H1 (cell line): ENCODE data around the gene PPFIA2. TPM values are rescaled to one million over a fixed set of nuclear protein-coding genes. Genes with fewer than 3 reads are reported as not detected.

Experiments used
- CTCF ChIA-PET: fragments of 300-600 bp; sonication (Branson Sonifier 250); formaldehyde crosslinking; loops from one replicate; lab custom pipeline; 2021; ENCODE audit not compliant: partially characterized antibody; lab: Charles Lee
- POLR2A ChIA-PET: fragments of 300-600 bp; sonication (Branson Sonifier 250); formaldehyde crosslinking; loops from one replicate; lab custom pipeline; 2021; ENCODE audit warnings: inconsistent platforms; ENCODE audit not compliant: partially characterized antibody; lab: Charles Lee
- DNase-seq, 2 experiments: peaks; one replicate each; pipeline versions ENCODE4 v3.0.0 to v3.0.0-alpha.2; 2010 to 2022; ENCODE audit warnings: low spot score in 2 of 2, low read depth in 1 of 2, mixed read lengths in 1 of 2
- FAIRE-seq: peaks from 2 replicates; lab custom pipeline; 2011; peaks lifted over from hg19 to GRCh38; lab: Jason Lieb, UNC
- H2AFZ ChIP-seq: 2 replicates; pipeline ENCODE4 v1.8.1; 2012; ENCODE audit warnings: low read length, inconsistent platforms
- H2AK5ac ChIP-seq: 2 replicates; pipeline ENCODE4 v1.6.1; 2013; ENCODE audit warnings: low read depth, low read length
- H2BK120ac ChIP-seq: replicated peaks from 2 replicates; pipeline ENCODE3; 2013; ENCODE audit warnings: low read depth, low read length, inconsistent platforms
- H2BK12ac ChIP-seq: 2 replicates; pipeline ENCODE4 v1.6.1; 2013; ENCODE audit warnings: low read depth, low read length
- H2BK15ac ChIP-seq: 2 replicates; pipeline ENCODE4 v1.6.1; 2013; ENCODE audit warnings: low read length
- H2BK20ac ChIP-seq: 2 replicates; pipeline ENCODE4 v1.6.1; 2013; ENCODE audit warnings: low read length
- H2BK5ac ChIP-seq: 2 replicates; pipeline ENCODE4 v1.6.1; 2013; ENCODE audit warnings: low read depth, low read length
- H3K14ac ChIP-seq: 2 replicates; pipeline ENCODE4 v1.6.1; 2013; ENCODE audit warnings: inconsistent platforms; ENCODE audit not compliant: insufficient read length
- H3K18ac ChIP-seq: 2 replicates; pipeline ENCODE4 v1.6.1; 2013; ENCODE audit warnings: low read length; ENCODE audit errors: extremely low read depth
- H3K23ac ChIP-seq: 2 replicates; pipeline ENCODE4 v1.6.1; 2013; ENCODE audit warnings: inconsistent platforms; ENCODE audit not compliant: insufficient read length
- H3K23me2 ChIP-seq: 2 replicates; pipeline ENCODE4 v1.6.1; 2013; ENCODE audit warnings: low read depth, low read length
- H3K27ac ChIP-seq: 2 replicates; pipeline ENCODE4 v1.6.1; 2011; ENCODE audit warnings: low read depth, low read length, inconsistent platforms
- H3K27me3 ChIP-seq, 4 experiments: replicated peaks in 1 of 4; 1 replicate in 1 of 4; 2 replicates in 3 of 4; pipeline versions ENCODE4 v1.6.1 to v1.8.1; 2011 to 2013; ENCODE audit warnings: low read length in 3 of 4, mild to moderate bottlenecking in 3 of 4, inconsistent platforms in 2 of 4, mixed read lengths in 2 of 4, moderate library complexity in 1 of 4; ENCODE audit not compliant: control insufficient read depth in 3 of 4, insufficient read depth in 3 of 4; ENCODE audit errors: extremely low read depth in 1 of 4
- H3K36me3 ChIP-seq, 4 experiments: 2 replicates each; pipeline versions ENCODE4 v1.6.1 to v1.8.1; 2011 to 2013; ENCODE audit warnings: mild to moderate bottlenecking in 4 of 4, low read length in 3 of 4, moderate library complexity in 2 of 4, control low read depth in 1 of 4, inconsistent platforms in 1 of 4; ENCODE audit not compliant: insufficient read depth in 4 of 4, control insufficient read depth in 2 of 4
- H3K4ac ChIP-seq: replicated peaks from 2 replicates; pipeline ENCODE3; 2013; ENCODE audit warnings: low read length, low read depth, mixed read lengths, inconsistent platforms; ENCODE audit not compliant: insufficient read length
- H3K4me1 ChIP-seq, 4 experiments: replicated peaks in 1 of 4; 1 replicate in 1 of 4; 2 replicates in 3 of 4; pipeline versions ENCODE4 v1.6.1 to v1.8.1; 2011 to 2013; ENCODE audit warnings: low read length in 3 of 4, inconsistent platforms in 2 of 4, mixed read lengths in 1 of 4; ENCODE audit not compliant: insufficient read depth in 4 of 4, control insufficient read depth in 3 of 4
- H3K4me2 ChIP-seq, 2 experiments: 2 replicates each; pipeline versions ENCODE4 v1.6.1 to v1.8.1; 2011 to 2013; ENCODE audit warnings: low read depth in 2 of 2, low read length in 2 of 2, control low read depth in 1 of 2, inconsistent platforms in 1 of 2, mild to moderate bottlenecking in 1 of 2; ENCODE audit not compliant: insufficient read depth in 1 of 2
- H3K4me3 ChIP-seq, 4 experiments: fragments of 200-600, 300-600 bp in 1 of 4; sonication (generic), shearing (Covaris generic), sonication (Bioruptor Twin) in 1 of 4; 2 replicates each; pipeline versions ENCODE4 v1.5.1 to v1.8.1; 2011 to 2016; ENCODE audit warnings: low read length in 4 of 4, low read depth in 3 of 4, control low read depth in 2 of 4, inconsistent platforms in 2 of 4, mild to moderate bottlenecking in 2 of 4, mixed read lengths in 1 of 4, moderate library complexity in 1 of 4; ENCODE audit not compliant: insufficient read depth in 2 of 4; ENCODE audit errors: extremely low read depth in 1 of 4
- H3K56ac ChIP-seq: replicated peaks from 2 replicates; pipeline ENCODE3; 2013; ENCODE audit warnings: low read depth, mild to moderate bottlenecking, mixed read lengths, low read length, inconsistent platforms; ENCODE audit not compliant: insufficient read length
- H3K79me1 ChIP-seq: 2 replicates; pipeline ENCODE4 v1.6.1; 2013; ENCODE audit warnings: low read depth, low read length, control low read depth
- H3K79me2 ChIP-seq, 2 experiments: 2 replicates each; pipeline versions ENCODE4 v1.6.1 to v1.8.1; 2012 to 2013; ENCODE audit warnings: low read length in 2 of 2, mild to moderate bottlenecking in 2 of 2, inconsistent platforms in 1 of 2; ENCODE audit not compliant: insufficient read depth in 2 of 2, control insufficient read depth in 1 of 2
- H3K9ac ChIP-seq, 4 experiments: replicated peaks in 1 of 4; 1 replicate in 1 of 4; 2 replicates in 3 of 4; pipeline versions ENCODE4 v1.6.1 to v1.8.1; 2011 to 2013; ENCODE audit warnings: low read depth in 3 of 4, low read length in 3 of 4, control low read depth in 2 of 4, mild to moderate bottlenecking in 2 of 4, moderate library complexity in 2 of 4, inconsistent platforms in 1 of 4; ENCODE audit errors: extremely low read depth in 1 of 4
- H3K9me3 ChIP-seq, 2 experiments: 2 replicates each; pipeline versions ENCODE4 v1.6.1 to v1.8.1; 2012 to 2013; ENCODE audit warnings: mild to moderate bottlenecking in 2 of 2, moderate library complexity in 2 of 2, control low read depth in 1 of 2, inconsistent platforms in 1 of 2, low read depth in 1 of 2, low read length in 1 of 2, mixed read lengths in 1 of 2; ENCODE audit not compliant: insufficient read depth in 2 of 2
- H4K20me1 ChIP-seq, 2 experiments: replicated peaks in 1 of 2; 2 replicates each; pipeline versions ENCODE3 to v1.8.1; 2011 to 2013; ENCODE audit warnings: inconsistent platforms in 2 of 2, low read length in 2 of 2, mild to moderate bottlenecking in 1 of 2; ENCODE audit not compliant: insufficient read depth in 2 of 2, control insufficient read depth in 1 of 2
- H4K5ac ChIP-seq: 2 replicates; pipeline ENCODE4 v1.6.1; 2013; ENCODE audit warnings: low read length, low read depth, mixed read lengths, inconsistent platforms; ENCODE audit not compliant: insufficient read length
- H4K8ac ChIP-seq: 2 replicates; pipeline ENCODE4 v1.8.0; 2013; ENCODE audit warnings: mild to moderate bottlenecking, moderate library complexity, low read length, inconsistent platforms; ENCODE audit not compliant: insufficient read depth; ENCODE audit errors: extremely low read depth
- H4K91ac ChIP-seq: replicated peaks from 2 replicates; pipeline ENCODE3; 2013; ENCODE audit warnings: low read length, mixed read lengths, inconsistent platforms; ENCODE audit not compliant: insufficient read length
- CHD2 ChIP-seq: IDR thresholded peaks from 2 replicates; pipeline ENCODE4 v1.6.1; 2012; ENCODE audit warnings: low read length, improper control_type of control experiment
- KDM1A ChIP-seq: fragments of 200-600, 300-600 bp; sonication (generic); IDR thresholded peaks from 2 replicates; pipeline ENCODE4 v1.7.1; 2016; ENCODE audit warnings: mild to moderate bottlenecking, low read length, borderline replicate concordance
- TBP ChIP-seq: IDR thresholded peaks from 2 replicates; pipeline ENCODE4 v1.6.1; 2011; ENCODE audit warnings: low read depth, low read length, improper control_type of control experiment
- WGBS, 2 experiments: shearing (Covaris generic) in 1 of 2; methylation state at CpG; one replicate each; pipeline versions ENCODE4 v1.1.6 to v1.1.7; 2013 to 2015; ENCODE audit warnings: low lambda C conversion rate in 2 of 2, mixed read lengths in 2 of 2, inconsistent platforms in 1 of 2, low coverage in 1 of 2, missing lambda C conversion rate in 1 of 2; ENCODE audit not compliant: insufficient replicate concordance in 2 of 2, insufficient coverage in 1 of 2, insufficient read length in 1 of 2; ENCODE audit errors: extremely low coverage in 1 of 2, missing lambda C conversion rate in 1 of 2; 5-methylcytosine and 5-hydroxymethylcytosine counted together
- polyA plus RNA-seq, 7 experiments: library from polyadenylated mRNA; depleted of rRNA in 3 of 7; stranded (reverse) in 5 of 7; unstranded in 2 of 7; fragments of >200 nt in 5 of 7; fragments of 200-250 nt in 2 of 7; gene quantifications; 1 replicate in 5 of 7; 2 replicates in 1 of 7; 4 replicates in 1 of 7; pipeline versions ENCODE4 v1.2.1 to v1.2.3, GENCODE V29; 2011 to 2013; ENCODE audit warnings: missing spikeins in 2 of 7, mixed read lengths in 2 of 7
- total RNA-seq: library from RNA; stranded (reverse); fragmentation: NEBNext Ultra II Directional; extraction: Animal tissue kit (Norgen Biotek cat#: 25700); gene quantifications from 2 replicates; pipeline ENCODE4 v1.2.1, GENCODE V29; 2021

PPFIA2 gene
- total and polyA plus RNA-seq, 2 of the 8 experiments (the other 6 are each of a cell fraction or from before 2014, with no cell fraction given): 1.2 to 1.8 TPM

DNA sequence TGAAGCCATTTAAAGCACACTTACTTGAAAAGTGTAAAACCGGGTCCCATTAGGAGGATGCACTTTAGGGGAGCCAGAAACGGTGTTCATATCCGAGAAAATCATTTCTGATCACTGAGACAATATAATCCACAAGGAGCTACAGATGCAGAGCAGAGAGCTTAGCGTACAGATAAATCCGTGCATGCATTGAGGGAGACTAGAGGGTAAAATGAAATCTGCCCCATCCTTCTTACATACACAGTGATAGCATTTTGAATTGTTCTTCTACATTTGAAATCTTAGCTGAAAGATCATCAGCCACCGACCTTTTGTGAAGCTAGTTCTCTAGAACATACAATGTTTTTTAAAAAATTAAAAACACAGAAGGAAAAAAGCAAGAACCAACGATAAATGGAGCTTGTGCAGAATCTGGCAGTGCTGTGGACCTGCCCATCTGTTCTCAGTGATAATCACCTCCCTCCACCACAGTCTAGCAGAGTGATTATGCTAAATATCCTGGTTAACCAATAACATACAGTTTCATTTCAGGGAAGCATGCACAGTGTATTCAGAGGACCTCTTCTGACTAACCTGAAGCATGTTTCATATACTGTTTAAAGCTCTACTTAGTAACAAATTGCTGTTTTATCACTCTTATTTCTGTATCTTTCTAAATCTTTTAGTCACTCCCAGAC lies 161.1 kb downstream of the PPFIA2 start:
- H2BK12ac ChIP-seq: no peak overlapping the region
- no peaks in the 10 kb centered on the region for H3K79me2 ChIP-seq
- CTCF ChIA-PET: interaction anchor here (1.1 to 1.2 kb wide), 2 partner anchors 12 to 13 kb away, joined by 3 to 4 read pairs; no protein-coding TSS in a partner anchor
- no peak overlapping the region for H2AK5ac ChIP-seq
- H2BK5ac ChIP-seq: no peak overlapping the region
- H4K91ac ChIP-seq: no peak overlapping the region
- DNase-seq (no peak), FAIRE-seq (no peak)
- H3K4me3 ChIP-seq: no peak overlapping the region
- H3K79me1 ChIP-seq: no peaks in the 10 kb centered on the region
- TF ChIP-seq CHD2 (no peak), KDM1A (no peak), TBP (no peak)
- no peak overlapping the region for H2AFZ ChIP-seq
- POLR2A ChIA-PET: no interaction called here
- no peaks in the 10 kb centered on the region for H3K27me3 ChIP-seq
- no peak overlapping the region for H3K4me2 ChIP-seq
- no peak overlapping the region for H2BK120ac ChIP-seq
- no peak overlapping the region for H3K23ac ChIP-seq
- H3K18ac ChIP-seq: no peak overlapping the region
- no peak overlapping the region for H4K5ac ChIP-seq
- no peak overlapping the region for H3K56ac ChIP-seq
- H3K9ac ChIP-seq: no peak overlapping the region
- H3K9me3 ChIP-seq: no peaks in the 10 kb centered on the region
- WGBS, 2 experiments: 88% methylated on average over 7 of the region's 7 CpGs; no CpG with 5 or more reads in 1 of the 2 experiments
- no peaks in the 10 kb centered on the region for H4K20me1 ChIP-seq
- no peaks in the 10 kb centered on the region for H3K36me3 ChIP-seq
- no peaks in the 10 kb centered on the region for H3K4me1 ChIP-seq
- no peak overlapping the region for H2BK20ac ChIP-seq
- no peak overlapping the region for H3K4ac ChIP-seq
- no peak overlapping the region for H4K8ac ChIP-seq
- no peaks in the 10 kb centered on the region for H3K23me2 ChIP-seq
- no peak overlapping the region for H2BK15ac ChIP-seq
- no peak overlapping the region for H3K27ac ChIP-seq
- H3K14ac ChIP-seq: no peak overlapping the region
